Adrenal gland (tissue), 5 donors: ENCODE results near the gene LHCGR.

Experiments
- CTCF ChIP-seq, 6 experiments: fragments of 450-650 bp in 4 of 6; fragments of 200-600 bp in 2 of 6; sonication (generic) in 1 of 6; IDR thresholded peaks; 1 replicate in 5 of 6; 2 replicates in 1 of 6; pipeline versions ENCODE4 v1.5.1 to v1.8.0; 2016 to 2021; ENCODE audit warnings: antibody characterized with exemption in 6 of 6, mild to moderate bottlenecking in 2 of 6, moderate library complexity in 1 of 6
- POLR2A ChIP-seq, 2 donors: fragments of 450-650 bp; IDR thresholded peaks; one replicate each; pipeline ENCODE4 v1.6.1; 2017; ENCODE audit warnings: antibody characterized with exemption in 2 of 2, mild to moderate bottlenecking in 2 of 2, moderate library complexity in 1 of 2
- donor health status: DM: no; HTN: no; CAD: no.

GRCh38 chr2:48774251-48774650, 18.7 kb upstream of the LHCGR start:
- no peak for TF ChIP-seq CTCF (IDR thresholded peaks at IDR 0.05)
- no peak for TF ChIP-seq POLR2A (IDR thresholded peaks at IDR 0.05)
